ENCODE measurements around the gene ZC3H12A. TPM values are rescaled to one million over a fixed set of nuclear protein-coding genes. Genes with fewer than 3 reads are reported as not detected.

Gene ZC3H12A
- total RNA-seq, 2 experiments from 2014 or later, result 164 to 165 TPM

DNA sequence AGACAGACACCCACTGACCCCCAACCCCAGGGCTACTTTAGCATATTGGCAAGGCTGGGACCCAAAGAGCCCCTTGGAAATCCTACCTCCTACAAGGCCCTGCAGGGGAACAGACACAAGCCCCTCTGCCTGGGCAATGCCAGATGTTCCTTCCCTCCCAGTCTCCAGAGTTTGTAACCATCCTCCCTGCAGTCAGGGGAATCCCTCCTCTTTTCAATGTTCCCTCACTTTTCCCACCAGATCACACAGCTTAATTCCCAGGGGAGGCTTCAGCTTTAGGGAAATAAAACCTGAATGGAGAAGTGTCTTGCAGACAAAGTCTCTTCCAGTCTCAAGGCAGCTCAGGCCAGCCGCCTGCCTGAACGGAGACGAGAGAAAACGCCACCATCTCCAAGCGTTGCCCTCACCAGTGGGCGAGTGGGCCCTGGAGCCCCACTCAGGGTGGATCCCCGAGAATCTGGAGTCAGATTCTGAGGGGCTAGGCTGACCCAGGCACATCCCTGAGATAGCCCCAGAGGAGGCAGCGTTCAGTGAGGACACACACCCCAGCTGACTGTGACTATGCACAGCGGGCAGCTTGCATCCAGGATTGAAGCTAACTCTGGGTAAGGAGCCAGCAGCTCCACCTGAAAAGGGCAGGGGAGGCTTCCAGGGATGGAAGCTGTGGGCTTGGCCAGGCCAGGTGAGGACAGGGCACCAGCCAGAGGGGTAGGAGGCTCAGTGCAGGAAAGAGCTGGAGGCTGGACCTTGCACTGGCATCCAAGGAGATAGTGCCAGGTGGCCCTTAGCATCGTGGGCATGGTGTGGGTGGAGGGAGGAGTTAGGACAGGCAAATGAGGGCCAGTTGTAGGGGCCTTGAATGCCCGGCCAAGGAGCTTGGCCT, 44.0 kb upstream of the ZC3H12A start:
- POLR2A ChIA-PET, result no interaction called here
- no peak overlapping the region for H3K4me3 ChIP-seq (ENCODE audit: low read length)
- ATAC-seq (ENCODE audit: poor library complexity) (no peak), DNase-seq (no peak)
- no peak overlapping the region for H3K27ac ChIP-seq (ENCODE audit: low read depth in 1 of 2, low read length in 2 of 2)
- CTCF ChIA-PET, result no interaction called here
- no peaks in the 10 kb centered on the region for H3K36me3 Mint-ChIP-seq (ENCODE audit: low read depth)
- H3K36me3 ChIP-seq (ENCODE audit: insufficient read depth, low read length), result no peaks in the 10 kb centered on the region
- intact Hi-C loops (cut with DNase I, micrococcal nuclease), result loop anchor here in 1 of 2 experiments (5.0 to 10.0 kb wide), 3 partner anchors 878 to 1336 kb away; no protein-coding TSS in a partner anchor
- no peak overlapping the region for H3K4me3 Mint-ChIP-seq
- no peak overlapping the region for H3K27ac Mint-ChIP-seq
- no peaks in the 10 kb centered on the region for H3K4me1 Mint-ChIP-seq (ENCODE audit: low read depth)
- peaks cover 10 to 11% of the 10 kb centered on the region in 2 experiments for H3K27me3 ChIP-seq (ENCODE audit: control insufficient read depth in 1 of 2, insufficient read depth in 2 of 2, low read length in 2 of 2)
- peaks cover 25% of the 10 kb centered on the region for H3K27me3 Mint-ChIP-seq
- TF ChIP-seq CTCF (IDR thresholded peaks at IDR 0.05), result no peak
- no peaks in the 10 kb centered on the region for H3K9me3 Mint-ChIP-seq
- no peaks in the 10 kb centered on the region for H3K9me3 ChIP-seq (ENCODE audit: control insufficient read depth in 1 of 2, insufficient read depth in 1 of 2, low read length in 2 of 2)
- peaks cover 6% of the 10 kb centered on the region for H3K4me1 ChIP-seq (ENCODE audit: insufficient read depth, low read length)

DNA sequence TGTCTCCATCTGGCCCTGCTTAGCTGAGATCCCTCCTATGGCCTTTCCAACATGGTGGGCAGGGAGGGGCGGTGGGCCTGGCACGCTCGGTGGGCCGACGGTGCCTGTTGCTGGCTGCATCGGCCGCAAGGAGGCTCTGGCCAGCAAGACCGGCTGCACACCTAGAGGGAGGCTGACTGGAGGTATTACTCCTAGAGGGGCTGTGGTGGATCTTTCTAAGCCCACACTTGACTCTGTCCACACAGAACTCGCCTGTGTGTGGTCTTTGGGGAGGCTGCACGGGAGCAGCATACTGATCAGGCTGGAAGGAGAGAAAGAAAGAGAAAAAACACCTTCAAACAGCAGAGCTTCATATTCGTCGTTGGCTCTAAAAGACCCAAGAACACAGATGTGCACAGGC, 41.7 kb upstream of the ZC3H12A start:
- Histone ChIP-seq H3K27ac (ENCODE audit: low read depth in 1 of 2, low read length in 2 of 2) (no peak overlapping the region), H3K9me3 (ENCODE audit: control insufficient read depth in 1 of 2, insufficient read depth in 1 of 2, low read length in 2 of 2) (no peaks in the 10 kb centered on the region), H3K4me3 (ENCODE audit: low read length) (no peak overlapping the region), H3K4me1 (ENCODE audit: insufficient read depth, low read length) (peaks cover 6% of the 10 kb centered on the region), H3K36me3 (ENCODE audit: insufficient read depth, low read length) (no peaks in the 10 kb centered on the region), H3K27me3 (ENCODE audit: control insufficient read depth in 1 of 2, insufficient read depth in 2 of 2, low read length in 2 of 2) (peaks cover 10 to 12% of the 10 kb centered on the region in 2 experiments)
- no peaks in the 10 kb centered on the region for H3K36me3 Mint-ChIP-seq (ENCODE audit: low read depth)
- ATAC-seq (ENCODE audit: poor library complexity) (no peak), DNase-seq (no peak)
- intact Hi-C loops (cut with DNase I, micrococcal nuclease), result loop anchor here in 1 of 2 experiments (5.0 to 10.0 kb wide), 3 partner anchors 880 to 1338 kb away; no protein-coding TSS in a partner anchor
- H3K9me3 Mint-ChIP-seq, result no peaks in the 10 kb centered on the region
- no peak overlapping the region for H3K4me3 Mint-ChIP-seq
- no peak for TF ChIP-seq CTCF (IDR thresholded peaks at IDR 0.05)
- H3K4me1 Mint-ChIP-seq (ENCODE audit: low read depth), result no peaks in the 10 kb centered on the region
- H3K27me3 Mint-ChIP-seq, result peaks cover 28% of the 10 kb centered on the region
- ChIA-PET CTCF (no interaction called here), POLR2A (no interaction called here)
- H3K27ac Mint-ChIP-seq, result no peak overlapping the region

DNA sequence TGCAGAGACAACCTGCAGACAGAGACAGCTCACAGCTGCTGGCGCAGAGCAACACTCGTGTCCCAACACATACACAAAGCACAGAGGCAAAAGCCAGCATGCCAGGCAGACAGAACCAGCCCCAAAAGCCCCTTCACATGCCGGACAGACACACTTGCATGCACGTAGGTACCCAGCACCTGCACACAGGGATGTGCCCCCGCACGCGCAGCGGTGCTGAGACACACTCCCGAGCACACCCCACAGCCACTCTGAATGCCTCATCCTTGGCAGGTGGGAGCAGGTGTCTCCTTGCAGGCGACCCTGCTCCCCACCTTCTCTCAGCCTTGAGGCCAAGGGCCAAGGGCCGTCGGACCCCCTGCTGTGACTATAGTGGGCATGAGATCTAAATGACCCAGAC, 41.2 kb upstream of the ZC3H12A start:
- Mint-ChIP-seq H3K4me1 (ENCODE audit: low read depth) (no peaks in the 10 kb centered on the region), H3K36me3 (ENCODE audit: low read depth) (no peaks in the 10 kb centered on the region), H3K4me3 (no peak overlapping the region), H3K27me3 (peaks cover 28% of the 10 kb centered on the region), H3K9me3 (no peaks in the 10 kb centered on the region), H3K27ac (no peak overlapping the region)
- Histone ChIP-seq H3K27ac (ENCODE audit: low read depth in 1 of 2, low read length in 2 of 2) (no peak overlapping the region), H3K27me3 (ENCODE audit: control insufficient read depth in 1 of 2, insufficient read depth in 2 of 2, low read length in 2 of 2) (peaks cover 10 to 15% of the 10 kb centered on the region in 2 experiments), H3K4me3 (ENCODE audit: low read length) (no peak overlapping the region), H3K4me1 (ENCODE audit: insufficient read depth, low read length) (peaks cover 6% of the 10 kb centered on the region), H3K9me3 (ENCODE audit: control insufficient read depth in 1 of 2, insufficient read depth in 1 of 2, low read length in 2 of 2) (no peaks in the 10 kb centered on the region), H3K36me3 (ENCODE audit: insufficient read depth, low read length) (no peaks in the 10 kb centered on the region)
- ChIA-PET CTCF (interaction anchor here (0.7 kb wide), 1 partner anchor 1823 kb away, joined by 4 read pairs; no protein-coding TSS in a partner anchor), POLR2A (no interaction called here)
- ATAC-seq (ENCODE audit: poor library complexity) (no peak), DNase-seq (no peak)
- TF ChIP-seq CTCF (IDR thresholded peaks at IDR 0.05), result no peak
- intact Hi-C loops (cut with DNase I, micrococcal nuclease), result loop anchor here in 1 of 2 experiments (5.0 to 10.0 kb wide), 3 partner anchors 881 to 1338 kb away; no protein-coding TSS in a partner anchor

All from CD4-positive, alpha-beta T cell (primary cell).